Common myeloid progenitor, CD34-positive (primary cell): ENCODE data around the gene GRB10.

ENCODE experiments used
- CTCF ChIA-PET: fragments of 350-600 bp; sonication (Branson Sonifier 250); formaldehyde crosslinking; loops from one replicate; lab custom pipeline; 2021; ENCODE audit warnings: antibody characterized with exemption; lab: Charles Lee
- POLR2A ChIA-PET: fragments of 350-600 bp; sonication (Branson Sonifier 250); formaldehyde crosslinking; loops from one replicate; lab custom pipeline; 2021; ENCODE audit warnings: antibody characterized with exemption; lab: Charles Lee
- DNase-seq, 3 donors: peaks; one replicate each; pipeline versions ENCODE4 v3.0.0 to v3.0.0-alpha.2; 2013
- H3K27ac ChIP-seq, 2 experiments: 1 replicate in 1 of 2; 2 replicates in 1 of 2; pipeline ENCODE4 v1.7.0; 2013; ENCODE audit warnings: inconsistent platforms in 2 of 2, low read length in 2 of 2, mild to moderate bottlenecking in 2 of 2, low read depth in 1 of 2, moderate library complexity in 1 of 2; ENCODE audit not compliant: severe bottlenecking in 2 of 2, insufficient read depth in 1 of 2, poor library complexity in 1 of 2
- H3K27me3 ChIP-seq, 5 experiments: replicated peaks in 2 of 5; 1 replicate in 3 of 5; 2 replicates in 2 of 5; pipeline versions ENCODE4 v1.6.1 to v1.7.0; 2013; ENCODE audit warnings: low read length in 4 of 5, mild to moderate bottlenecking in 2 of 5, moderate library complexity in 2 of 5, inconsistent platforms in 1 of 5; ENCODE audit not compliant: insufficient read depth in 5 of 5, control insufficient read depth in 4 of 5
- H3K36me3 ChIP-seq, 4 experiments: 1 replicate in 2 of 4; 2 replicates in 2 of 4; pipeline versions ENCODE4 v1.6.1 to v1.7.0; 2013; ENCODE audit warnings: low read length in 3 of 4, control low read depth in 1 of 4, mild to moderate bottlenecking in 1 of 4; ENCODE audit not compliant: control insufficient read depth in 4 of 4, insufficient read depth in 4 of 4
- H3K4me1 ChIP-seq, 4 experiments: 1 replicate in 3 of 4; 2 replicates in 1 of 4; pipeline versions ENCODE4 v1.6.1 to v1.7.1; 2013; ENCODE audit warnings: low read length in 3 of 4, mild to moderate bottlenecking in 3 of 4, control low read depth in 1 of 4, inconsistent platforms in 1 of 4, moderate library complexity in 1 of 4; ENCODE audit not compliant: control insufficient read depth in 4 of 4, insufficient read depth in 4 of 4; ENCODE audit errors: control extremely low read depth in 1 of 4
- H3K4me3 ChIP-seq, 7 experiments: 1 replicate in 4 of 7; 2 replicates in 3 of 7; pipeline versions ENCODE4 v1.5.1 to v1.7.0; 2013; ENCODE audit warnings: mild to moderate bottlenecking in 7 of 7, low read length in 6 of 7, moderate library complexity in 6 of 7, inconsistent platforms in 2 of 7, low read depth in 2 of 7, control low read depth in 1 of 7; ENCODE audit not compliant: insufficient read depth in 4 of 7, control insufficient read depth in 1 of 7; ENCODE audit errors: extremely low read depth in 1 of 7
- H3K9me3 ChIP-seq, 5 experiments: 1 replicate in 4 of 5; 2 replicates in 1 of 5; pipeline versions ENCODE4 v1.6.1 to v1.7.1; 2013; ENCODE audit warnings: low read length in 4 of 5, mild to moderate bottlenecking in 2 of 5, inconsistent platforms in 1 of 5, low read depth in 1 of 5, moderate library complexity in 1 of 5; ENCODE audit not compliant: control insufficient read depth in 4 of 5, insufficient read depth in 2 of 5; ENCODE audit errors: control extremely low read depth in 1 of 5
- WGBS: methylation state at CpG from one replicate; pipeline ENCODE4 v1.1.5; 2013; ENCODE audit not compliant: insufficient coverage; 5-methylcytosine and 5-hydroxymethylcytosine counted together

Gene GRB10

DNA sequence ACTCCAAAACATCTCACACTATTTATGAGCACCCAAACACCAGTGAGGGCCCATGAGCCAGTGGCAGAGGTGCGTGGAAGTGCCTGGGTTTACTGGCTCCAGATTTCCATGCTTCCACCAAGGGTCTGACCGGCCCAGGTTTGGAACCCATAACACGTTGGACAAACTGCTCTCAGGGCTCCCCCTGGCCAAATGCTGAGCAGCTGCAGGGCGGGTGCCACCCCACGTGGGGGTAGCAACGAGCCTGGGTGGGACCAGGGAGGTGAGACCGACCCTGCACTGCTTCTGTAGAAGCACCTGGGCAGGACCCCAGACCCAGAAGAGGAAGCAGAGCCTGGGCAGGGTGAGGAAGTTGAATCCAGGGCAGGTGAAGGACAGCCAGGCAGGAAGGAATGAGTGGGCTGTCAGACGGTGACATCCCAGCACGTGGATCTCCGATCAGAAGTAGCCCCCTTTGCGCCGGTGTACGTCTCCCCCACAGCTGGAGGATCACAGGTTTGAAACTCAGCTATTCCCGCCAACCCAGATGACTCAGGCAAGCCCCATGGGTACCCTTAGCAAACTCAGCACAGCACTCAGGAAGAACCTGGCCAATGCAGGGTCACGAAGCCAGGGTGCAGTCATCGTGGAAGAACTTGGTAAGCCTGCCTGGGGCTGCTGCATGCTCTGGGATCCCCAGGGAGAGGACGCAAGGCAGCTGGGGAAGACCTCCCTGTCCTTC, 117.1 kb downstream of the GRB10 start:
- peak in 1 of 3 donors; percentile 22 for DNase-seq
- Histone ChIP-seq H3K9me3 (peaks cover 0 to 2% (median 0%) of the 10 kb centered on the region in 5 experiments), H3K4me1 (peaks cover 12 to 59% (median 57%) of the 10 kb centered on the region in 4 experiments), H3K27me3 (no peaks in the 10 kb centered on the region), H3K27ac (peak overlapping the region; percentile 34 to 68), H3K4me3 (peak overlapping the region in 2 of 7 experiments; percentile 26 to 49), H3K36me3 (peaks cover 2 to 24% (median 22%) of the 10 kb centered on the region in 4 experiments)
- ChIA-PET CTCF (interaction anchor here (0.7 to 10.1 kb wide), 7 partner anchors 11 to 476 kb away, joined by 3 to 77 read pairs (median 4); no protein-coding TSS in a partner anchor), POLR2A (interaction anchor here (1.1 kb wide), 1 partner anchor 50 kb away, joined by 3 read pairs; no protein-coding TSS in a partner anchor)
- WGBS = 82% methylated on average over 17 of the region's 17 CpGs

DNA sequence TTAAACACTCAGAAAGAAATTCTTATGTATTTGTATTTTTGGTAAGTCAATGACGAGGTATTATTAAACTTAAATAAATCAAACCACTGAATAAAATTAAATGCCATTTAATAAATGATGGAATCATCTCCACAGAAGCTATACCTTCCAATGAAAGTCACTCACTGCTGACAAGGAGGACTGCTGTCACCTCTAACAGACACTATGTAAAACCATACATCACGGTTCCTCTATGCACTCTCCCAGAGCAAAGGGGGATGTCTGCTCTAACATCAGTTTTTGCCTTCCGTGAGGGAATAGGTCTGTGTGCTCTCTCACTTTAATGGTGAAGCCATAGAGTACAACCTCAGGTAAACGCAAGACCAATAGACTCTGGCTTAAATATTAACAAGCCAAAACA, 117.8 kb downstream of the GRB10 start:
- ChIA-PET POLR2A (interaction anchor here (1.1 kb wide), 1 partner anchor 49 kb away, joined by 3 read pairs; no protein-coding TSS in a partner anchor), CTCF (interaction anchor here (10.1 kb wide), 1 partner anchor 13 kb away, joined by 77 read pairs; no protein-coding TSS in a partner anchor)
- H3K36me3 ChIP-seq = peaks cover 2 to 23% (median 20%) of the 10 kb centered on the region in 4 experiments
- peaks cover 12 to 65% (median 63%) of the 10 kb centered on the region in 4 experiments for H3K4me1 ChIP-seq
- H3K4me3 ChIP-seq = peak overlapping the region in 2 of 7 experiments; percentile 26 to 49
- DNase-seq = no peak
- no peaks in the 10 kb centered on the region for H3K27me3 ChIP-seq
- peak overlapping the region; percentile 34 to 68 for H3K27ac ChIP-seq
- 21% methylated on average over 2 of the region's 4 CpGs for WGBS
- H3K9me3 ChIP-seq = peaks cover 0 to 2% (median 0%) of the 10 kb centered on the region in 5 experiments

DNA sequence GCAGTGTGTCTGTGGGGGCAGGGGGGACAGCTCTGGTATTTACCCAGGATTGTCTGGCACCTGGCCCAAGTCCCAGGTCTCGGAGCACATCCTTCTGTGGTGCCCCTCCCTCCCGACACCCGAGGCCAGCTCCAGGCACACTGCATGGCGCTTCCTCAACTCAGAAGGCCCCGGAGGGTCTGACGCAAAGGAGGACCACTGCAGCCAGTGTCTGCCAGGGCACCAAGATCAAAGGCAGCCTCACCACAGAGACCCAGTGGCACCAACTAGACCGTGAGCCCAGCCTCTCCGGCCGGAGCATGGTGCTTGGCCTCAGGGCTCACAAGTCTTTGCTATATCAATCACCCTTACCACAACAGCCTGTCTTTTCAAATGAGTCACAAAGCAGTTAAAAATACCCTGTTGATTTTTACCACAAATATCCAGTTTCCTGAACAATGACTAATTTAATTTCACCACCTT, 118.2 kb downstream of the GRB10 start:
- WGBS = 24% methylated on average over 8 of the region's 9 CpGs
- H3K27ac ChIP-seq = peak overlapping the region in 1 of 2 experiments; percentile 68
- ChIA-PET POLR2A (no interaction called here), CTCF (interaction anchor here (0.5 to 10.1 kb wide), 4 partner anchors 9 to 49 kb away, joined by 3 to 77 read pairs (median 4); no protein-coding TSS in a partner anchor)
- peaks cover 2 to 20% (median 16%) of the 10 kb centered on the region in 4 experiments for H3K36me3 ChIP-seq
- H3K9me3 ChIP-seq = no peaks in the 10 kb centered on the region
- peak overlapping the region in 2 of 7 experiments; percentile 26 to 32 for H3K4me3 ChIP-seq
- H3K4me1 ChIP-seq = peaks cover 12 to 70% (median 66%) of the 10 kb centered on the region in 4 experiments
- peak; percentile 53 to 95 (median 90) for DNase-seq
- H3K27me3 ChIP-seq = no peaks in the 10 kb centered on the region

DNA sequence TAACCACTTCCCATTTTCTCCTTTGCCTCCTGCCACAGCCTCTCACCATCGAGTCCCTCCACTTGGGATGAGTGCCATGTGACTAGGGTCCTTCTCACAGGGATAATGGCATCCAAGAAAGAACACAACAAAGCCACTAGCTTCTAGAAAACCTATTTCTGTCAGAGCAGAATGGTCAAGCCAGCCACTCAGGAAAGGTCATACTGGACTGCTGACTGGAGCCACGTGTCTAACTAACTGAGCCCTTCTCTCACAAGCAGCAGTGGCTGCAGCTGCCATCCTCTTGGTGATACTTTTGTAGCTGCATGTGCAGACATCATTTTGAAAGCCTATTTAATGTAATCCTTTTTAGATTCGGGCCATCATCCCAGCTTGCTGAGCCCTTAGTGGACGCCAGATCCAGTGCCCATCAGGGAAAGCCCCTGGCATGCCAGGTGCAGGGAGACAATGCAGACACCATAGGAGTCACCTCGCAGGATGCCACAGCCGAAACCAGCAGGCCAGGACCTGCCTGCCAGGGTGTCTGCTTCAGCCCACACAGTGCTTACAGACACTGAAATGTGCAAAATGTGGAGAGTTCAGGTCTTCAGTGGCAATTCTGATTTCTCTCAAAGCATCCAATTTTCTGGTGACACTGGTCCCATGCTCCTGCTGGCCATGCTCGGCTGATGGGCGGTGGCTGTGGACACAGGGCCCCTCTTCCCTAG, 119.1 kb downstream of the GRB10 start:
- H3K27ac ChIP-seq = no peak overlapping the region
- WGBS = 79% methylated on average over 8 of the region's 8 CpGs
- peaks cover 0 to 19% (median 13%) of the 10 kb centered on the region in 4 experiments for H3K36me3 ChIP-seq
- ChIA-PET CTCF (interaction anchor here (0.5 to 10.1 kb wide), 8 partner anchors 8 to 497 kb away, joined by 3 to 77 read pairs (median 4); no protein-coding TSS in a partner anchor), POLR2A (interaction anchor here (0.8 kb wide), 1 partner anchor 291 kb away, joined by 3 read pairs; no protein-coding TSS in a partner anchor)
- no peak for DNase-seq
- H3K4me3 ChIP-seq = no peak overlapping the region
- H3K4me1 ChIP-seq = peaks cover 12 to 71% (median 67%) of the 10 kb centered on the region in 4 experiments
- H3K27me3 ChIP-seq = no peaks in the 10 kb centered on the region
- H3K9me3 ChIP-seq = no peaks in the 10 kb centered on the region

DNA sequence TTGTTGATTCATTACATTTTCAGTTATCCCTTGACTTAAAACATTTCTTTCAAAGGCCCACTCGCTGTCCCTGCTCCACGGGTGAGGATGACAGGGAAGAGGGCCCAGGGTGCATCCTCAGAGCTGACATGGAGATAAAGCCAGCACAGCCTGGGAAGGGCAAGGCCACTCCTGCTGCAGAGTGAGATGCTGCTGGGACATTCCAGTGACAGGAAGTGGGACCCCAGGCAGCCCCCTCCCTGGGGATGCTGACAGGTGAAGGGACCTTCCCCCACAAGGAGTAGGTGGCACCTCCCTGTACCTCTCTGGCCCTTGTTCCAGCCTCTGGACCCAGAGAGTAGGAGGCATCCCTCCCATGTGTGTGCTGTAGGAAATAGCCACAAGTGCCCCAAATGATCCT, 119.7 kb downstream of the GRB10 start:
- H3K4me1 ChIP-seq = peaks cover 12 to 71% (median 67%) of the 10 kb centered on the region in 4 experiments
- POLR2A ChIA-PET = interaction anchor here (0.5 to 0.8 kb wide), 2 partner anchors 165 to 292 kb away, joined by 3 read pairs; no protein-coding TSS in a partner anchor
- whole genome bisulfite sequencing = 90% methylated on average over 2 of the region's 2 CpGs

DNA sequence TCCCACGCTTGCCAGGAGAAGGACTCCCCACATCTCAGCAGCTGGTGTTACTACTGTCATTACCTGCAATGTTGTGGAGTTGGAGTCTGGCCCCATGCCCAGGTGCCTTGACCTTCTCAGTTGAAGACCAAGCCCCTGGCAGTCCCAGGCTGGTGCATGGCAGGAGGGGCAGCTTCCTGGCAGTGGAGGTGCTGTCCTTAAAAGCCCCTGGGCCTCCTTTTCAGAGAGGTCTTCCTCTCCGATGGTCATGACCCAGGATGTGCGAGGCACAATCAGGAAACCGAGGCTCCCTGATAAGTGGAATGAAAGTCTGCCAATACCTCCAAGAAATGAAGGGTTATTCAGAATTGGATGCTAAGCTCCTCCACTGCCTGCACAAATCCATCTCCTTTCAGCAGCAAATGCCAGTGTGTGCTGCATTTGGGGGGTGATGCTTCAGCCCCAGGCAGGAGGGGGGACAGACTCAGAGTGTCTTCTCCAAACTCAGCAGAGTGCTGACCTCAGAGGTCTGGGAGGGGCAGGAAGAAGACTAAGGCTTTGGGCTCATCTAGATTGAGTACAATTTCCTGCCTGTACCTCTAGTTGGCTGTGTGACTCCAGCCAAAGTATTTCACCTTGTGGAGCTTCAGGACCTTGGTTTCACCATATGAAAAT, 120.5 kb downstream of the GRB10 start:
- H3K4me1 ChIP-seq = peaks cover 12 to 71% (median 67%) of the 10 kb centered on the region in 4 experiments
- ChIA-PET POLR2A (interaction anchor here (0.5 kb wide), 1 partner anchor 165 kb away, joined by 3 read pairs; no protein-coding TSS in a partner anchor), CTCF (interaction anchor here (1.3 to 10.1 kb wide), 8 partner anchors 9 to 499 kb away, joined by 3 to 77 read pairs (median 6); no protein-coding TSS in a partner anchor)
- H3K27ac ChIP-seq = peak overlapping the region in 1 of 2 experiments; percentile 40
- no peaks in the 10 kb centered on the region for H3K9me3 ChIP-seq
- no peaks in the 10 kb centered on the region for H3K27me3 ChIP-seq
- H3K36me3 ChIP-seq = peaks cover 0 to 16% (median 8%) of the 10 kb centered on the region in 4 experiments
- DNase-seq = peak in 2 of 3 donors; percentile 36 to 59
- peak overlapping the region in 4 of 7 experiments; percentile 11 to 37 (median 24) for H3K4me3 ChIP-seq
- 0% methylated on average over 2 of the region's 4 CpGs for WGBS

More for the DNA sequence above, 119.7 kb downstream of the GRB10 start:
- no peaks in the 10 kb centered on the region for H3K9me3 ChIP-seq
- no peak overlapping the region for H3K27ac ChIP-seq
- no peak overlapping the region for H3K4me3 ChIP-seq
- CTCF ChIA-PET = interaction anchor here (1.3 to 10.1 kb wide), 7 partner anchors 9 to 498 kb away, joined by 3 to 77 read pairs (median 6); no protein-coding TSS in a partner anchor
- DNase-seq = no peak
- peaks cover 0 to 15% (median 10%) of the 10 kb centered on the region in 4 experiments for H3K36me3 ChIP-seq
- no peaks in the 10 kb centered on the region for H3K27me3 ChIP-seq
